K562 (cell line): Measurements from ENCODE around the gene OR51E2. TPM values are rescaled to one million over a fixed set of nuclear protein-coding genes. Genes with fewer than 3 reads are reported as not detected.

ENCODE experiments used
- polyA plus RNA-seq, 8 experiments: library from polyadenylated mRNA; depleted of rRNA in 4 of 8; stranded (reverse) in 5 of 8; unstranded in 3 of 8; fragments of >200 nt; fragmentation: Nextera tagmentation in 2 of 8; fragmentation: Illumina TruSeq in 1 of 8; extraction: Ambion mirVana in 2 of 8; extraction: Trizol in 1 of 8; gene quantifications; 2 replicates each; pipeline versions ENCODE4 v1.2.1 to v1.2.3, GENCODE V29; 2011 to 2014; ENCODE audit warnings: inconsistent platforms in 1 of 8, missing spikeins in 1 of 8
- total RNA-seq, 7 experiments: library from RNA; depleted of rRNA in 6 of 7; stranded (reverse); fragments of >200 nt in 6 of 7; fragmentation: Illumina TruSeq in 2 of 7; extraction: Trizol in 2 of 7; gene quantifications; 2 replicates each; pipeline versions ENCODE4 v1.2.1 to v1.2.3, GENCODE V29; 2011 to 2021; ENCODE audit warnings: low replicate concordance in 1 of 7

Gene OR51E2
- total and polyA plus RNA-seq, 9 of the 15 experiments (the other 6 are each of a cell fraction or from before 2014, with no cell fraction given): not detected

Other genes starting within 250 kb of the OR51E2 start
Only the 7 nearest of the 18 such genes appear.
- not detected in 2 replicates for gene OR52I1, start 103.8 kb downstream of the OR51E2 start, total RNA-seq (2014; rRNA removed)
- not detected in 2 replicates for gene OR52I1, start 103.8 kb downstream of the OR51E2 start, total RNA-seq (2014; rRNA removed; fragmentation: Illumina TruSeq; extraction: Trizol)
- gene OR52I1, start 103.8 kb downstream of the OR51E2 start, total RNA-seq (2015; rRNA removed; fragmentation: Illumina TruSeq; extraction: Trizol): not detected in 2 replicates
- gene OR52I1, start 103.8 kb downstream of the OR51E2 start, total RNA-seq (2021): not detected in 2 replicates
- gene OR52I1, start 103.8 kb downstream of the OR51E2 start, polyA plus RNA-seq (2011; rRNA removed): not detected in 2 replicates
- not detected in 2 replicates for gene OR52I1, start 103.8 kb downstream of the OR51E2 start, polyA plus RNA-seq (2014; fragmentation: Illumina TruSeq; extraction: Trizol)
- not detected for gene OR52I1, start 103.8 kb downstream of the OR51E2 start, polyA plus RNA-seq (2014; fragmentation: Nextera tagmentation; extraction: Ambion mirVana)
- gene OR52I1, start 103.8 kb downstream of the OR51E2 start, polyA plus RNA-seq (2014; rRNA removed): not detected in 2 replicates
- 8.8 and 10.2 TPM in 2 replicates for gene TRIM68, start 89.6 kb downstream of the OR51E2 start, total RNA-seq (2014; rRNA removed)
- 6.1 and 6.7 TPM in 2 replicates for gene TRIM68, start 89.6 kb downstream of the OR51E2 start, total RNA-seq (2014; rRNA removed; fragmentation: Illumina TruSeq; extraction: Trizol)
- 9.2 TPM in 2 replicates for gene TRIM68, start 89.6 kb downstream of the OR51E2 start, total RNA-seq (2015; rRNA removed; fragmentation: Illumina TruSeq; extraction: Trizol)
- 8.6 and 9.2 TPM in 2 replicates for gene TRIM68, start 89.6 kb downstream of the OR51E2 start, total RNA-seq (2021)
- gene TRIM68, start 89.6 kb downstream of the OR51E2 start, polyA plus RNA-seq (2011; rRNA removed): 6.4 and 6.5 TPM in 2 replicates
- gene TRIM68, start 89.6 kb downstream of the OR51E2 start, polyA plus RNA-seq (2014; fragmentation: Illumina TruSeq; extraction: Trizol): 9.8 and 10.9 TPM in 2 replicates
- gene TRIM68, start 89.6 kb downstream of the OR51E2 start, polyA plus RNA-seq (2014; fragmentation: Nextera tagmentation; extraction: Ambion mirVana): 1 to 10 TPM; 5.2 to 7.7 TPM
- gene TRIM68, start 89.6 kb downstream of the OR51E2 start, polyA plus RNA-seq (2014; rRNA removed): 7.9 and 9.3 TPM in 2 replicates
- gene OR51D1, start 60.4 kb downstream of the OR51E2 start, total RNA-seq (2014; rRNA removed): not detected in 2 replicates
- gene OR51D1, start 60.4 kb downstream of the OR51E2 start, total RNA-seq (2014; rRNA removed; fragmentation: Illumina TruSeq; extraction: Trizol): not detected in 2 replicates
- gene OR51D1, start 60.4 kb downstream of the OR51E2 start, total RNA-seq (2015; rRNA removed; fragmentation: Illumina TruSeq; extraction: Trizol): not detected in 2 replicates
- gene OR51D1, start 60.4 kb downstream of the OR51E2 start, total RNA-seq (2021): not detected in 2 replicates
- not detected in 2 replicates for gene OR51D1, start 60.4 kb downstream of the OR51E2 start, polyA plus RNA-seq (2011; rRNA removed)
- not detected in 2 replicates for gene OR51D1, start 60.4 kb downstream of the OR51E2 start, polyA plus RNA-seq (2014; fragmentation: Illumina TruSeq; extraction: Trizol)
- gene OR51D1, start 60.4 kb downstream of the OR51E2 start, polyA plus RNA-seq (2014; fragmentation: Nextera tagmentation; extraction: Ambion mirVana): not detected
- gene OR51D1, start 60.4 kb downstream of the OR51E2 start, polyA plus RNA-seq (2014; rRNA removed): not detected in 2 replicates
- not detected in 2 replicates for gene OR51E1, start 53.9 kb downstream of the OR51E2 start, total RNA-seq (2014; rRNA removed)
- not detected in 2 replicates for gene OR51E1, start 53.9 kb downstream of the OR51E2 start, total RNA-seq (2014; rRNA removed; fragmentation: Illumina TruSeq; extraction: Trizol)
- 0.04 TPM in 1 of 2 replicates, not detected in the other for gene OR51E1, start 53.9 kb downstream of the OR51E2 start, total RNA-seq (2015; rRNA removed; fragmentation: Illumina TruSeq; extraction: Trizol)
- not detected in 2 replicates for gene OR51E1, start 53.9 kb downstream of the OR51E2 start, total RNA-seq (2021)
- 0.03 and 0.05 TPM in 2 replicates for gene OR51E1, start 53.9 kb downstream of the OR51E2 start, polyA plus RNA-seq (2011; rRNA removed)
- not detected in 2 replicates for gene OR51E1, start 53.9 kb downstream of the OR51E2 start, polyA plus RNA-seq (2014; fragmentation: Illumina TruSeq; extraction: Trizol)
- gene OR51E1, start 53.9 kb downstream of the OR51E2 start, polyA plus RNA-seq (2014; fragmentation: Nextera tagmentation; extraction: Ambion mirVana): not detected
- not detected in 2 replicates for gene OR51E1, start 53.9 kb downstream of the OR51E2 start, polyA plus RNA-seq (2014; rRNA removed)
- not detected in 2 replicates for gene MMP26, start 6.9 kb upstream of the OR51E2 start, total RNA-seq (2014; rRNA removed)
- not detected in 2 replicates for gene MMP26, start 6.9 kb upstream of the OR51E2 start, total RNA-seq (2014; rRNA removed; fragmentation: Illumina TruSeq; extraction: Trizol)
- gene MMP26, start 6.9 kb upstream of the OR51E2 start, total RNA-seq (2015; rRNA removed; fragmentation: Illumina TruSeq; extraction: Trizol): not detected in 2 replicates
- gene MMP26, start 6.9 kb upstream of the OR51E2 start, total RNA-seq (2021): not detected in 2 replicates
- gene MMP26, start 6.9 kb upstream of the OR51E2 start, polyA plus RNA-seq (2011; rRNA removed): not detected in 2 replicates
- not detected in 2 replicates for gene MMP26, start 6.9 kb upstream of the OR51E2 start, polyA plus RNA-seq (2014; fragmentation: Illumina TruSeq; extraction: Trizol)
- gene MMP26, start 6.9 kb upstream of the OR51E2 start, polyA plus RNA-seq (2014; fragmentation: Nextera tagmentation; extraction: Ambion mirVana): not detected
- not detected in 2 replicates for gene MMP26, start 6.9 kb upstream of the OR51E2 start, polyA plus RNA-seq (2014; rRNA removed)
- not detected in 2 replicates for gene OR51F1, start 72.1 kb upstream of the OR51E2 start, total RNA-seq (2014; rRNA removed)
- gene OR51F1, start 72.1 kb upstream of the OR51E2 start, total RNA-seq (2014; rRNA removed; fragmentation: Illumina TruSeq; extraction: Trizol): not detected in 2 replicates
- gene OR51F1, start 72.1 kb upstream of the OR51E2 start, total RNA-seq (2015; rRNA removed; fragmentation: Illumina TruSeq; extraction: Trizol): not detected in 2 replicates
- gene OR51F1, start 72.1 kb upstream of the OR51E2 start, total RNA-seq (2021): not detected in 2 replicates
- not detected in 2 replicates for gene OR51F1, start 72.1 kb upstream of the OR51E2 start, polyA plus RNA-seq (2011; rRNA removed)
- gene OR51F1, start 72.1 kb upstream of the OR51E2 start, polyA plus RNA-seq (2014; fragmentation: Illumina TruSeq; extraction: Trizol): not detected in 2 replicates
- gene OR51F1, start 72.1 kb upstream of the OR51E2 start, polyA plus RNA-seq (2014; fragmentation: Nextera tagmentation; extraction: Ambion mirVana): not detected
- not detected in 2 replicates for gene OR51F1, start 72.1 kb upstream of the OR51E2 start, polyA plus RNA-seq (2014; rRNA removed)
- gene OR52R1, start 106.5 kb upstream of the OR51E2 start, total RNA-seq (2014; rRNA removed): not detected in 2 replicates
- not detected in 2 replicates for gene OR52R1, start 106.5 kb upstream of the OR51E2 start, total RNA-seq (2014; rRNA removed; fragmentation: Illumina TruSeq; extraction: Trizol)
- not detected in 2 replicates for gene OR52R1, start 106.5 kb upstream of the OR51E2 start, total RNA-seq (2015; rRNA removed; fragmentation: Illumina TruSeq; extraction: Trizol)
- not detected in 2 replicates for gene OR52R1, start 106.5 kb upstream of the OR51E2 start, total RNA-seq (2021)
- not detected in 2 replicates for gene OR52R1, start 106.5 kb upstream of the OR51E2 start, polyA plus RNA-seq (2011; rRNA removed)
- gene OR52R1, start 106.5 kb upstream of the OR51E2 start, polyA plus RNA-seq (2014; fragmentation: Illumina TruSeq; extraction: Trizol): not detected in 2 replicates
- not detected for gene OR52R1, start 106.5 kb upstream of the OR51E2 start, polyA plus RNA-seq (2014; fragmentation: Nextera tagmentation; extraction: Ambion mirVana)
- not detected in 2 replicates for gene OR52R1, start 106.5 kb upstream of the OR51E2 start, polyA plus RNA-seq (2014; rRNA removed)